Measurements from ENCODE around the gene NGF. TPM values are rescaled to one million over a fixed set of nuclear protein-coding genes. Genes with fewer than 3 reads are reported as not detected.

NGF gene
- total RNA-seq, 1 experiment from 2014 or later = 0.47 TPM

- POLR2A ChIA-PET (ENCODE audit: low non-redundant PET) = no interaction called here
- no peaks in the 10 kb centered on the region for H3K36me3 ChIP-seq (ENCODE audit: insufficient read depth, low read length, poor library complexity, severe bottlenecking)
- H3K27ac ChIP-seq (ENCODE audit: low read depth, low read length, poor library complexity, severe bottlenecking) = no peak overlapping the region
- H3K27me3 ChIP-seq (replicated peaks; ENCODE audit: insufficient read depth, low read depth, low read length, poor library complexity) = no peaks in the 10 kb centered on the region
- H3K4me3 ChIP-seq (ENCODE audit: low read depth, low read length, poor library complexity, severe bottlenecking) = no peak overlapping the region
- CTCF ChIA-PET = no interaction called here
- TF ChIP-seq EZH2 (IDR thresholded peaks at IDR 0.05; ENCODE audit: borderline replicate concordance, low read depth, low read length, poor library complexity, severe bottlenecking) = no peak
- TF ChIP-seq, protein P1, sequence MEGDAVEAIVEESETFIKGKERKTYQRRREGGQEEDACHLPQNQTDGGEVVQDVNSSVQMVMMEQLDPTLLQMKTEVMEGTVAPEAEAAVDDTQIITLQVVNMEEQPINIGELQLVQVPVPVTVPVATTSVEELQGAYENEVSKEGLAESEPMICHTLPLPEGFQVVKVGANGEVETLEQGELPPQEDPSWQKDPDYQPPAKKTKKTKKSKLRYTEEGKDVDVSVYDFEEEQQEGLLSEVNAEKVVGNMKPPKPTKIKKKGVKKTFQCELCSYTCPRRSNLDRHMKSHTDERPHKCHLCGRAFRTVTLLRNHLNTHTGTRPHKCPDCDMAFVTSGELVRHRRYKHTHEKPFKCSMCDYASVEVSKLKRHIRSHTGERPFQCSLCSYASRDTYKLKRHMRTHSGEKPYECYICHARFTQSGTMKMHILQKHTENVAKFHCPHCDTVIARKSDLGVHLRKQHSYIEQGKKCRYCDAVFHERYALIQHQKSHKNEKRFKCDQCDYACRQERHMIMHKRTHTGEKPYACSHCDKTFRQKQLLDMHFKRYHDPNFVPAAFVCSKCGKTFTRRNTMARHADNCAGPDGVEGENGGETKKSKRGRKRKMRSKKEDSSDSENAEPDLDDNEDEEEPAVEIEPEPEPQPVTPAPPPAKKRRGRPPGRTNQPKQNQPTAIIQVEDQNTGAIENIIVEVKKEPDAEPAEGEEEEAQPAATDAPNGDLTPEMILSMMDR (conservative IDR thresholded peaks at IDR 0.05; ENCODE audit: low read depth, low read length) = no peak
- BruUV-seq (replicated peaks) = no TSS peak
- H3K4me1 ChIP-seq (ENCODE audit: insufficient read depth, low read length, poor library complexity, severe bottlenecking) = peaks cover 6% of the 10 kb centered on the region
- intact Hi-C loops (cut with micrococcal nuclease; ENCODE audit: unreplicated experiment) = no loop called here
- no peaks in the 10 kb centered on the region for H3K9me3 ChIP-seq (ENCODE audit: low read depth, low read length, poor library complexity, severe bottlenecking)
- no peak for DNase-seq (ENCODE audit: low spot score)
These were observed 14.6 kb downstream of the NGF start for GRCh38 chr1:115323366-115324004.

DNA sequence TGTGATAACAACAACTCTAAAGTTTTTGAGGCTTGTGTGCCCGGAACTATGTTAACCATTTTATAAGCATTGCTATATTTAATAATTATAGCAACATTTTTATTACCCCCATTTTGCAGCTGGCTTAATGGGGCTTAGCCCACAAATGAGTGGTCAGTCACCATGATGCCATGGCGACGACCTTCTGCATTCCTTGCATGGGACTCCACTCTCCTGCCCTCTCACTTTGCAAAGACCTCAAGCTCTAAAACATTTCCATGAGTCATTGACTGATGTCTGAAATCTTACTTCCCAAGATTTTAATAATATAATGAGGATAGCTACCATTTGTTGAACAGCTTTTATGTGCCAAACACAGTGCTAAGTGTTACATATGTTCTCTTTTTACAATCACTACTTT is 15.4 kb downstream of the NGF start:
- intact Hi-C loops (cut with micrococcal nuclease; ENCODE audit: unreplicated experiment) = no loop called here

GRCh38 chr1:115320377-115320776 is 17.7 kb downstream of the NGF start:
- Histone ChIP-seq H3K9me3 (ENCODE audit: low read depth, low read length, poor library complexity, severe bottlenecking) (no peaks in the 10 kb centered on the region), H3K27ac (ENCODE audit: low read depth, low read length, poor library complexity, severe bottlenecking) (no peak overlapping the region), H3K27me3 (replicated peaks; ENCODE audit: insufficient read depth, low read depth, low read length, poor library complexity) (no peaks in the 10 kb centered on the region), H3K4me1 (ENCODE audit: insufficient read depth, low read length, poor library complexity, severe bottlenecking) (no peaks in the 10 kb centered on the region), H3K4me3 (ENCODE audit: low read depth, low read length, poor library complexity, severe bottlenecking) (no peak overlapping the region), H3K36me3 (ENCODE audit: insufficient read depth, low read length, poor library complexity, severe bottlenecking) (no peaks in the 10 kb centered on the region)
- TF ChIP-seq, protein P1 (conservative IDR thresholded peaks at IDR 0.05; ENCODE audit: low read depth, low read length) = no peak
- no peak for TF ChIP-seq EZH2 (IDR thresholded peaks at IDR 0.05; ENCODE audit: borderline replicate concordance, low read depth, low read length, poor library complexity, severe bottlenecking)
- CTCF ChIA-PET = no interaction called here
- intact Hi-C loops (cut with micrococcal nuclease; ENCODE audit: unreplicated experiment) = no loop called here
- BruUV-seq (replicated peaks) = no TSS peak
- POLR2A ChIA-PET (ENCODE audit: low non-redundant PET) = no interaction called here
- no peak for DNase-seq (ENCODE audit: low spot score)

More for the DNA sequence above, 15.4 kb downstream of the NGF start:
- Histone ChIP-seq H3K27me3 (replicated peaks; ENCODE audit: insufficient read depth, low read depth, low read length, poor library complexity) (no peaks in the 10 kb centered on the region), H3K36me3 (ENCODE audit: insufficient read depth, low read length, poor library complexity, severe bottlenecking) (no peaks in the 10 kb centered on the region), H3K27ac (ENCODE audit: low read depth, low read length, poor library complexity, severe bottlenecking) (no peak overlapping the region), H3K4me1 (ENCODE audit: insufficient read depth, low read length, poor library complexity, severe bottlenecking) (peaks cover 3% of the 10 kb centered on the region), H3K4me3 (ENCODE audit: low read depth, low read length, poor library complexity, severe bottlenecking) (no peak overlapping the region), H3K9me3 (ENCODE audit: low read depth, low read length, poor library complexity, severe bottlenecking) (no peaks in the 10 kb centered on the region)
- no TSS peak for BruUV-seq (replicated peaks)
- ChIA-PET CTCF (no interaction called here), POLR2A (ENCODE audit: low non-redundant PET) (no interaction called here)
- DNase-seq (ENCODE audit: low spot score) = no peak
- TF ChIP-seq EZH2 (IDR thresholded peaks at IDR 0.05; ENCODE audit: borderline replicate concordance, low read depth, low read length, poor library complexity, severe bottlenecking) = no peak
- TF ChIP-seq, protein P1 (conservative IDR thresholded peaks at IDR 0.05; ENCODE audit: low read depth, low read length) = no peak

Data from A673 (cell line).